Transverse colon (tissue), 3 donors: ENCODE data around the gene USP47.

ENCODE experiments used
- EP300 ChIP-seq: sonication (generic); formaldehyde crosslinking; IDR thresholded peaks from one replicate; pipeline ENCODE4 v1.6.1; 2017; ENCODE audit warnings: antibody characterized with exemption, low read depth
- POLR2A ChIP-seq: fragments of 450-650 bp; IDR thresholded peaks from one replicate; pipeline ENCODE4 v1.6.1; 2016; ENCODE audit warnings: antibody characterized with exemption, mild to moderate bottlenecking, moderate library complexity
- TF ChIP-seq, protein P1 (sequence below), 5 experiments: fragments of 200-600 bp in 3 of 5; fragments of 450-650 bp in 2 of 5; sonication (generic) in 3 of 5; IDR thresholded peaks; 1 replicate in 2 of 5; 2 replicates in 3 of 5; pipeline ENCODE4 v1.5.1; 2016 to 2017; ENCODE audit warnings: antibody characterized with exemption in 5 of 5, inconsistent platforms in 3 of 5, mild to moderate bottlenecking in 2 of 5, moderate library complexity in 1 of 5

GRCh38 chr11:11836676-11837231 is 5.0 kb upstream of the USP47 start:
- TF ChIP-seq, protein P1, sequence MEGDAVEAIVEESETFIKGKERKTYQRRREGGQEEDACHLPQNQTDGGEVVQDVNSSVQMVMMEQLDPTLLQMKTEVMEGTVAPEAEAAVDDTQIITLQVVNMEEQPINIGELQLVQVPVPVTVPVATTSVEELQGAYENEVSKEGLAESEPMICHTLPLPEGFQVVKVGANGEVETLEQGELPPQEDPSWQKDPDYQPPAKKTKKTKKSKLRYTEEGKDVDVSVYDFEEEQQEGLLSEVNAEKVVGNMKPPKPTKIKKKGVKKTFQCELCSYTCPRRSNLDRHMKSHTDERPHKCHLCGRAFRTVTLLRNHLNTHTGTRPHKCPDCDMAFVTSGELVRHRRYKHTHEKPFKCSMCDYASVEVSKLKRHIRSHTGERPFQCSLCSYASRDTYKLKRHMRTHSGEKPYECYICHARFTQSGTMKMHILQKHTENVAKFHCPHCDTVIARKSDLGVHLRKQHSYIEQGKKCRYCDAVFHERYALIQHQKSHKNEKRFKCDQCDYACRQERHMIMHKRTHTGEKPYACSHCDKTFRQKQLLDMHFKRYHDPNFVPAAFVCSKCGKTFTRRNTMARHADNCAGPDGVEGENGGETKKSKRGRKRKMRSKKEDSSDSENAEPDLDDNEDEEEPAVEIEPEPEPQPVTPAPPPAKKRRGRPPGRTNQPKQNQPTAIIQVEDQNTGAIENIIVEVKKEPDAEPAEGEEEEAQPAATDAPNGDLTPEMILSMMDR (IDR thresholded peaks at IDR 0.05) = no peak
- TF ChIP-seq EP300 (no peak), POLR2A (no peak)
